A549 (cell line): ENCODE measurements around the gene OSCP1. TPM values are rescaled to one million over a fixed set of nuclear protein-coding genes. Genes with fewer than 3 reads are reported as not detected.

Experiments used
- ATAC-seq, 2 experiments: fragments of 200-7000 bp in 1 of 2; fragments of >200 bp in 1 of 2; cut with Nextera tagmentation in 1 of 2; cut with Tn5 transposase in 1 of 2; 3 replicates each; pipeline versions ENCODE4 v1.8.0 to v1.9.1; 2018 to 2020; ENCODE audit warnings: mild to moderate bottlenecking in 1 of 2, moderate library complexity in 1 of 2
- CTCF ChIA-PET: fragments of 300-600 bp; sonication (Branson Sonifier 250); formaldehyde crosslinking; extraction: SDS; loops from one replicate; lab custom pipeline; 2021; ENCODE audit warnings: antibody characterized with exemption, inconsistent platforms; lab: Yijun Ruan, JAX
- POLR2A ChIA-PET: fragments of 350-600 bp; formaldehyde crosslinking; extraction: SDS; loops from one replicate; lab custom pipeline; 2021; ENCODE audit warnings: antibody characterized with exemption, inconsistent platforms; lab: Yijun Ruan, JAX
- DNase-seq, 2 experiments: peaks; one replicate each; pipeline versions ENCODE4 v3.0.0 to v3.0.0-alpha.2; 2011 to 2016; ENCODE audit warnings: low read depth in 1 of 2, low spot score in 1 of 2
- FAIRE-seq: peaks from 2 replicates; lab custom pipeline; 2011; peaks lifted over from hg19 to GRCh38; lab: Jason Lieb, UNC
- H3K27ac ChIP-seq, 2 experiments: fragments of >200 bp; sonication (Bioruptor Twin); formaldehyde crosslinking; 3 replicates each; pipeline ENCODE4 v1.5.1; 2016 to 2017
- H3K4me1 ChIP-seq: fragments of >200 bp; sonication (Bioruptor Twin); formaldehyde crosslinking; 3 replicates; pipeline ENCODE4 v1.6.1; 2016
- H3K4me2 ChIP-seq: fragments of >200 bp; sonication (Bioruptor Twin); formaldehyde crosslinking; 3 replicates; pipeline ENCODE4 v1.6.1; 2016
- H3K4me3 ChIP-seq: fragments of >200 bp; sonication (Bioruptor Twin); formaldehyde crosslinking; 3 replicates; pipeline ENCODE4 v1.5.1; 2016
- H3K9me3 ChIP-seq: fragments of >200 bp; sonication (Bioruptor Twin); formaldehyde crosslinking; 3 replicates; pipeline ENCODE4 v1.6.1; 2016
- CHD2 ChIP-seq: fragments of 150-350 bp; IDR thresholded peaks from 2 replicates; pipeline ENCODE4 v1.6.1; 2014; ENCODE audit warnings: low read length; ENCODE audit not compliant: partially characterized antibody
- CHD4 ChIP-seq: fragments of 200-600 bp; sonication (generic); IDR thresholded peaks from 2 replicates; pipeline ENCODE4 v1.6.1; 2016; ENCODE audit warnings: antibody characterized with exemption, mild to moderate bottlenecking, borderline replicate concordance
- EHF ChIP-seq: fragments of 250-450 bp; sonication (Bioruptor Pico); IDR thresholded peaks from 2 replicates; pipeline ENCODE4 v1.5.0; 2020; ENCODE audit warnings: mild to moderate bottlenecking
- EHMT2 ChIP-seq: fragments of 200-600 bp; sonication (generic); IDR thresholded peaks from 2 replicates; pipeline ENCODE4 v1.6.1; 2016; ENCODE audit warnings: antibody characterized with exemption, low read depth, mild to moderate bottlenecking, moderate library complexity
- EP300 ChIP-seq, 2 experiments: fragments of >200 bp; sonication (Bioruptor Twin); formaldehyde crosslinking; IDR thresholded peaks; 2 replicates in 1 of 2; 3 replicates in 1 of 2; pipeline ENCODE4 v1.6.1; 2016 to 2017
- ESRRA ChIP-seq: fragments of 150-350 bp; IDR thresholded peaks from 2 replicates; pipeline ENCODE4 v1.6.1; 2014; ENCODE audit warnings: mild to moderate bottlenecking, low read length, borderline replicate concordance
- GATA3 ChIP-seq: IDR thresholded peaks from 2 replicates; pipeline ENCODE4 v1.6.1; 2012; ENCODE audit warnings: borderline replicate concordance
- HDAC2 ChIP-seq: fragments of 200-600 bp; sonication (generic); IDR thresholded peaks from 2 replicates; pipeline ENCODE4 v1.6.1; 2016
- HOXB5 ChIP-seq: fragments of 250-450 bp; sonication (Bioruptor Pico); IDR thresholded peaks from 2 replicates; pipeline ENCODE4 v1.5.0; 2020; ENCODE audit warnings: mild to moderate bottlenecking, moderate library complexity
- JUN ChIP-seq, 2 experiments: fragments of >200 bp; sonication (Bioruptor Twin); formaldehyde crosslinking; IDR thresholded peaks; 2 replicates in 1 of 2; 3 replicates in 1 of 2; pipeline ENCODE4 v1.6.1; 2016 to 2017
- KDM1A ChIP-seq: fragments of 200-600 bp; sonication (generic); IDR thresholded peaks from 2 replicates; pipeline ENCODE4 v1.6.1; 2016; ENCODE audit warnings: low read depth, mild to moderate bottlenecking
- KDM5A ChIP-seq: fragments of 200-600 bp; sonication (generic); IDR thresholded peaks from 2 replicates; pipeline ENCODE4 v1.6.1; 2016; ENCODE audit warnings: antibody characterized with exemption, mild to moderate bottlenecking
- MAFK ChIP-seq: fragments of 450-650 bp; IDR thresholded peaks from 2 replicates; pipeline ENCODE4 v1.6.1; 2014; ENCODE audit not compliant: partially characterized antibody
- MAZ ChIP-seq: fragments of 150-350 bp; IDR thresholded peaks from 2 replicates; pipeline ENCODE4 v1.6.1; 2014; ENCODE audit warnings: antibody characterized with exemption, low read depth, low read length, borderline replicate concordance
- MYC ChIP-seq: IDR thresholded peaks from 2 replicates; pipeline ENCODE4 v1.6.1; 2012; ENCODE audit warnings: mild to moderate bottlenecking, inconsistent platforms, low read length, improper control_type of control experiment, borderline replicate concordance
- NFE2L2 ChIP-seq: fragments of 150-350 bp; conservative IDR thresholded peaks from 2 replicates; pipeline ENCODE4 v1.6.1; 2014; ENCODE audit warnings: low read length
- NPAS2 ChIP-seq: fragments of 250-450 bp; sonication (Bioruptor Pico); IDR thresholded peaks from 2 replicates; pipeline ENCODE4 v1.8.0; 2022; ENCODE audit warnings: mild to moderate bottlenecking, moderate library complexity, borderline replicate concordance
- POLR2A ChIP-seq: IDR thresholded peaks from 2 replicates; pipeline ENCODE4 v1.6.1; 2012; ENCODE audit warnings: mild to moderate bottlenecking, low read length
- RARB ChIP-seq: fragments of 250-450 bp; sonication (Bioruptor Pico); IDR thresholded peaks from 2 replicates; pipeline ENCODE4 v1.8.0; 2021; ENCODE audit warnings: mild to moderate bottlenecking, moderate library complexity
- RFX5 ChIP-seq: fragments of 450-650 bp; IDR thresholded peaks from 2 replicates; pipeline ENCODE4 v1.7.1; 2014; ENCODE audit warnings: antibody characterized with exemption, mild to moderate bottlenecking, moderate library complexity
- RNF2 ChIP-seq: fragments of 200-600 bp; sonication (generic); IDR thresholded peaks from 2 replicates; pipeline ENCODE4 v1.6.1; 2016; ENCODE audit warnings: low read depth, mild to moderate bottlenecking, antibody characterized with exemption, moderate library complexity, borderline replicate concordance
- SMC3 ChIP-seq: fragments of >200 bp; sonication (Bioruptor Twin); formaldehyde crosslinking; IDR thresholded peaks from 3 replicates; pipeline ENCODE4 v1.6.1; 2018; ENCODE audit warnings: inconsistent platforms
- TFCP2L1 ChIP-seq: fragments of 250-450 bp; sonication (Bioruptor Pico); IDR thresholded peaks from 2 replicates; pipeline ENCODE4 v1.5.0; 2021; ENCODE audit warnings: mild to moderate bottlenecking
- TP53 ChIP-seq: fragments of 250-450 bp; sonication (Bioruptor Pico); IDR thresholded peaks from 2 replicates; pipeline ENCODE4 v1.5.0; 2021; ENCODE audit warnings: mild to moderate bottlenecking, moderate library complexity
- ZFP36 ChIP-seq: fragments of 450-650 bp; IDR thresholded peaks from 2 replicates; pipeline ENCODE4 v1.6.1; 2014; ENCODE audit warnings: borderline replicate concordance; ENCODE audit not compliant: partially characterized antibody
- WGBS: methylation state at CpG from one replicate; pipeline ENCODE4 v1.1.6; 2017; ENCODE audit errors: missing lambda C conversion rate; 5-methylcytosine and 5-hydroxymethylcytosine counted together
- polyA plus RNA-seq, 4 experiments: library from polyadenylated mRNA; depleted of rRNA in 3 of 4; stranded (reverse); fragments of >200 nt; fragmentation: RNase III in 1 of 4; extraction: RNeasy Plus Mini Kit Qiagen cat#74134 plus additional on column Dnase treatment in 1 of 4; gene quantifications; 2 replicates in 3 of 4; 3 replicates in 1 of 4; pipeline ENCODE4 v1.2.3, GENCODE V29; 2011 to 2017
- TF ChIP-seq, protein P1 (sequence below): IDR thresholded peaks from 2 replicates; pipeline ENCODE4 v1.6.1; 2012
- TF ChIP-seq, protein P2 (sequence below): fragments of 250-450 bp; sonication (Bioruptor Pico); IDR thresholded peaks from 2 replicates; pipeline ENCODE4 v1.5.0; 2021; ENCODE audit warnings: mild to moderate bottlenecking, moderate library complexity, borderline replicate concordance
- TF ChIP-seq, protein P3 (sequence below): fragments of 250-450 bp; sonication (Bioruptor Pico); IDR thresholded peaks from 2 replicates; pipeline ENCODE4 v1.5.0; 2020; ENCODE audit warnings: low read depth, mild to moderate bottlenecking, moderate library complexity
- TF ChIP-seq, protein P4 (sequence below): fragments of 150-350 bp; IDR thresholded peaks from 2 replicates; pipeline ENCODE4 v1.6.1; 2014; ENCODE audit warnings: low read depth, mild to moderate bottlenecking, low read length
- TF ChIP-seq, protein P5 (sequence below): fragments of 450-650 bp; IDR thresholded peaks from 2 replicates; pipeline ENCODE4 v1.6.1; 2014; ENCODE audit warnings: antibody characterized with exemption

The OSCP1 gene
- polyA plus RNA-seq, 2 of the 4 experiments (the other 2 are of a cell fraction), result 4.6 to 6.6 TPM

DNA sequence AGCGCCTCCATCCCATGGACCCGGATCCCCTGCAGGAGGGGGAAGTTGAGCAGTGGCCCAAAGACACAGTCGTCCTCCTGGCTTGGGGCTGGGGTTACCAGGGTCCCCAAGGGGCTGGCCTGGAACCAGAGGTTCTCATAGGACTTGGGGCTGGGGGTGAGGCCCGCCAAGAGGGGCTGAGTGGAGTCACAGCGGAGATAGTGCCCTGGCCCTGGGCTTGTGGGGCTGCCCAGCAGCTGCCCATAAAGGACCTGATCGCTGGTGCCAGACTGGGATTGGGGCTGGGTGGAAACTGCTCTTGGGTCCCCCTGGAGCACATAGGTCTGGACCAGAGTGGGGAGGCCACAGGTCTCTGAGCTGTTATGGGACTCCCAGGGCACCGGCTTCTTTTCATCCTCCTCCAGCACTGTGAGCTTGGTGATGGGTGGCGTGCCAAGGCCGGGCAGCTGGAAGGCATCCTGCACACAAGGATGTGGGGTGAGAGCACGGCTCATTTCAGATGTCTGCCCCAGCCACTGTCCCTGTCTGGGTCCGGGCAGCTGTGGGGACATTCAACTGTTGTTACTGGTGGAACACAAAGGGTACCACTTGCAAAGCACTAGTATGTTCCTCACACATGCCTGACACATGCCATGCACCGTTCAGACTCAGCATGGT lies 16.2 kb upstream of the OSCP1 start:
- DNase-seq (no peak), ATAC-seq (no peak), FAIRE-seq (no peak)
- POLR2A ChIA-PET, result no interaction called here
- 87% methylated on average over 8 of the region's 12 CpGs for WGBS
- no peaks in the 10 kb centered on the region for H3K9me3 ChIP-seq
- peak overlapping the region in 1 of 2 experiments; percentile 7; a peak in 2 of 6 replicates for H3K27ac ChIP-seq
- H3K4me2 ChIP-seq, result no peak overlapping the region
- H3K4me1 ChIP-seq, result peaks cover 19% of the 10 kb centered on the region
- CTCF ChIA-PET, result interaction anchor here (1.0 kb wide), 1 partner anchor 9 kb away, joined by 4 read pairs; no protein-coding TSS in a partner anchor
- H3K4me3 ChIP-seq, result no peak overlapping the region
- TF ChIP-seq EHMT2, result no peak
- no peak for TF ChIP-seq RARB (CRISPR knock-in tag)
- no peak for TF ChIP-seq TP53 (CRISPR knock-in tag)
- TF ChIP-seq, protein P1, sequence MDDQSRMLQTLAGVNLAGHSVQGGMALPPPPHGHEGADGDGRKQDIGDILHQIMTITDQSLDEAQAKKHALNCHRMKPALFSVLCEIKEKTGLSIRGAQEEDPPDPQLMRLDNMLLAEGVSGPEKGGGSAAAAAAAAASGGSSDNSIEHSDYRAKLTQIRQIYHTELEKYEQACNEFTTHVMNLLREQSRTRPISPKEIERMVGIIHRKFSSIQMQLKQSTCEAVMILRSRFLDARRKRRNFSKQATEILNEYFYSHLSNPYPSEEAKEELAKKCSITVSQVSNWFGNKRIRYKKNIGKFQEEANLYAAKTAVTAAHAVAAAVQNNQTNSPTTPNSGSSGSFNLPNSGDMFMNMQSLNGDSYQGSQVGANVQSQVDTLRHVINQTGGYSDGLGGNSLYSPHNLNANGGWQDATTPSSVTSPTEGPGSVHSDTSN, result no peak
- TF ChIP-seq CHD2, result no peak
- no peak for TF ChIP-seq EP300 (IDR thresholded peaks at IDR 0.05)
- no peak for TF ChIP-seq NFE2L2
- no peak for TF ChIP-seq KDM5A
- TF ChIP-seq, protein P2, sequence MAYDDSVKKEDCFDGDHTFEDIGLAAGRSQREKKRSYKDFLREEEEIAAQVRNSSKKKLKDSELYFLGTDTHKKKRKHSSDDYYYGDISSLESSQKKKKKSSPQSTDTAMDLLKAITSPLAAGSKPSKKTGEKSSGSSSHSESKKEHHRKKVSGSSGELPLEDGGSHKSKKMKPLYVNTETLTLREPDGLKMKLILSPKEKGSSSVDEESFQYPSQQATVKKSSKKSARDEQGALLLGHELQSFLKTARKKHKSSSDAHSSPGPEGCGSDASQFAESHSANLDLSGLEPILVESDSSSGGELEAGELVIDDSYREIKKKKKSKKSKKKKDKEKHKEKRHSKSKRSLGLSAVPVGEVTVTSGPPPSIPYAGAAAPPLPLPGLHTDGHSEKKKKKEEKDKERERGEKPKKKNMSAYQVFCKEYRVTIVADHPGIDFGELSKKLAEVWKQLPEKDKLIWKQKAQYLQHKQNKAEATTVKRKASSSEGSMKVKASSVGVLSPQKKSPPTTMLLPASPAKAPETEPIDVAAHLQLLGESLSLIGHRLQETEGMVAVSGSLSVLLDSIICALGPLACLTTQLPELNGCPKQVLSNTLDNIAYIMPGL (CRISPR knock-in tag), result no peak
- TF ChIP-seq, protein P3, sequence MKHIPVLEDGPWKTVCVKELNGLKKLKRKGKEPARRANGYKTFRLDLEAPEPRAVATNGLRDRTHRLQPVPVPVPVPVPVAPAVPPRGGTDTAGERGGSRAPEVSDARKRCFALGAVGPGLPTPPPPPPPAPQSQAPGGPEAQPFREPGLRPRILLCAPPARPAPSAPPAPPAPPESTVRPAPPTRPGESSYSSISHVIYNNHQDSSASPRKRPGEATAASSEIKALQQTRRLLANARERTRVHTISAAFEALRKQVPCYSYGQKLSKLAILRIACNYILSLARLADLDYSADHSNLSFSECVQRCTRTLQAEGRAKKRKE (CRISPR knock-in tag), result no peak
- no peak for TF ChIP-seq HOXB5 (CRISPR knock-in tag)
- TF ChIP-seq NPAS2, result no peak
- TF ChIP-seq RNF2, result no peak
- TF ChIP-seq SMC3, result no peak
- no peak for TF ChIP-seq ESRRA
- no peak for TF ChIP-seq MAZ
- no peak for TF ChIP-seq GATA3
- no peak for TF ChIP-seq RFX5
- no peak for TF ChIP-seq CHD4
- no peak for TF ChIP-seq KDM1A
- TF ChIP-seq, all 56 proteins: peak for 0

DNA sequence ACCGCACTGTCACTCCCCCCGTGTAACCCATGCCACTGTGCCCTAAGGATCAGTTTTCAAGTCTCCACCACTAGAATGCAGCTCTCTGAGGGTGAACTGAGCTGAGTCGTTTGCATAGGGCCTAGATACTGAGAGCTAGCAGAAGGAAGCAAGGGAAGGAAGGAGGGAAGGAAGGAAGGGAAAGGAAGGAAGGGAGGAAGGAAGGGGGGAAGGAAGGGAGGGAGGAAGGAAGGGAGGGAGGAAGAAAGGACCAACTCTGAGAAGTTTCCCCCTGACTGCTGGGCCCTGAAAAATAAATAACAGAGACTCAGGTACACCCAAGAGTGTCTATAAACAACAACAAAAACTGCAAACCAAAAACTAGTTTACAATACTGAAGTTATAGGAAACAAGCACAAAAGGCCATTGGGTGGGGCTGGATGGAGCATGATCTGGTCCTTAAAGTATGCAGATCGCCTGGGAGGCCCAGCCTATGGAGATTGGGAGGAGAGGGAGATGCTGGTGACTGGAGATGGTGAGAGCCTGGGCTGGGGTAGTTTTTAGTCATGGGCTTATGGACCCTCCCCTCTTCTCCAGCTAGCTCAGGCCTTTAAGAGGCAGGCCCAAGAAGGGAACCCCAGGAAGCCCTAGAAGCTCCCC lies 15.6 kb upstream of the OSCP1 start:
- no peak for FAIRE-seq
- no peak for TF ChIP-seq EHF (CRISPR knock-in tag)
- TF ChIP-seq RFX5, result no peak
- TF ChIP-seq POLR2A, result no peak
- TF ChIP-seq ZFP36, result no peak
- TF ChIP-seq JUN (IDR thresholded peaks at IDR 0.05), result no peak
- TF ChIP-seq KDM1A, result no peak
- TF ChIP-seq MAFK, result no peak
- TF ChIP-seq, protein P2 (CRISPR knock-in tag), result no peak
- TF ChIP-seq, protein P4, sequence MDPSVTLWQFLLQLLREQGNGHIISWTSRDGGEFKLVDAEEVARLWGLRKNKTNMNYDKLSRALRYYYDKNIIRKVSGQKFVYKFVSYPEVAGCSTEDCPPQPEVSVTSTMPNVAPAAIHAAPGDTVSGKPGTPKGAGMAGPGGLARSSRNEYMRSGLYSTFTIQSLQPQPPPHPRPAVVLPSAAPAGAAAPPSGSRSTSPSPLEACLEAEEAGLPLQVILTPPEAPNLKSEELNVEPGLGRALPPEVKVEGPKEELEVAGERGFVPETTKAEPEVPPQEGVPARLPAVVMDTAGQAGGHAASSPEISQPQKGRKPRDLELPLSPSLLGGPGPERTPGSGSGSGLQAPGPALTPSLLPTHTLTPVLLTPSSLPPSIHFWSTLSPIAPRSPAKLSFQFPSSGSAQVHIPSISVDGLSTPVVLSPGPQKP, result no peak
- TF ChIP-seq HDAC2, result no peak
- TF ChIP-seq TFCP2L1 (CRISPR knock-in tag), result no peak
- TF ChIP-seq, protein P5, sequence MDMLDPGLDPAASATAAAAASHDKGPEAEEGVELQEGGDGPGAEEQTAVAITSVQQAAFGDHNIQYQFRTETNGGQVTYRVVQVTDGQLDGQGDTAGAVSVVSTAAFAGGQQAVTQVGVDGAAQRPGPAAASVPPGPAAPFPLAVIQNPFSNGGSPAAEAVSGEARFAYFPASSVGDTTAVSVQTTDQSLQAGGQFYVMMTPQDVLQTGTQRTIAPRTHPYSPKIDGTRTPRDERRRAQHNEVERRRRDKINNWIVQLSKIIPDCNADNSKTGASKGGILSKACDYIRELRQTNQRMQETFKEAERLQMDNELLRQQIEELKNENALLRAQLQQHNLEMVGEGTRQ, result no peak
- no peak for TF ChIP-seq MYC

More for the DNA sequence above, 15.6 kb upstream of the OSCP1 start:
- ChIA-PET CTCF (interaction anchor here (0.6 to 1.0 kb wide), 3 partner anchors 9 to 968 kb away, joined by 3 to 4 read pairs (median 3); no protein-coding TSS in a partner anchor), POLR2A (no interaction called here)
- H3K27ac ChIP-seq, result peak overlapping the region in 1 of 2 experiments; percentile 7; a peak in 3 of 6 replicates
- H3K4me2 ChIP-seq, result no peak overlapping the region
- H3K4me3 ChIP-seq, result no peak overlapping the region
- DNase-seq (no peak), ATAC-seq (no peak)
- H3K4me1 ChIP-seq, result peaks cover 19% of the 10 kb centered on the region
- WGBS, result 68% methylated on average over 4 of the region's 4 CpGs
- no peaks in the 10 kb centered on the region for H3K9me3 ChIP-seq
